Ovary (tissue), 3 donors: ENCODE results near the gene TCF4.

Source experiments
- EP300 ChIP-seq: sonication (generic); formaldehyde crosslinking; IDR thresholded peaks from one replicate; pipeline ENCODE4 v1.6.1; 2017; ENCODE audit warnings: antibody characterized with exemption
- POLR2A ChIP-seq: fragments of 450-650 bp; IDR thresholded peaks from one replicate; pipeline ENCODE4 v1.6.1; 2017; ENCODE audit warnings: antibody characterized with exemption, mild to moderate bottlenecking, moderate library complexity
- TF ChIP-seq, protein P1 (sequence below), 3 donors: fragments of 450-650 bp in 2 of 3; fragments of 200-600 bp in 1 of 3; IDR thresholded peaks; one replicate each; pipeline versions ENCODE4 v1.5.1 to v1.8.0; 2016 to 2022; ENCODE audit warnings: antibody characterized with exemption in 3 of 3, mild to moderate bottlenecking in 1 of 3
- donor health status: DM: no; HTN: no; CAD: no.

DNA sequence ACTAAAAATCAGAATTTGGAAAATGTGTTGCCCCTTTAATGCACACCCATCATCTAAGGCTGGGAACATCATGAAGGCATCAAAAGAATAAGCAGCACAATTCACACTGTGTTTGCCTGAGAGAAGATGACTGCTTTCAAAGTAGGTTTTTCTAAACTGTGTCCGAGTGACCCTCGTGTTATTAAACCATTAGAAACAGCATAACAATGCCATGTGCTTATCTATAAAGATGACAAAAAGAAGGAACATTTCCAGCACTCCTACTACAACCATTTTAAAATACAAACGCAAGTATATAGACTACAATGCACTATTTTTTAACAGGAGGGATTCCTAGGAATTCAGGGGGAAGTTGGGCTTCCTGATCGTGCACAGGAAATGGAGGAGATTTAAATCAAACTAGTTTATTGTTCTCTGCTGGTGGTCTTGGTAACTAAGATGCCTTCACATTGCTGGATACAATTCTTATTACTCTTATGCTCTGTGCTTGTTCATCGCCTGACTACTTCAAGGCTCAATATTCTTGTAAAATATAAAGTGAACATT lies 322.8 kb downstream of the TCF4 start:
- TF ChIP-seq EP300 = no peak
- no peak for TF ChIP-seq POLR2A
- TF ChIP-seq, protein P1, sequence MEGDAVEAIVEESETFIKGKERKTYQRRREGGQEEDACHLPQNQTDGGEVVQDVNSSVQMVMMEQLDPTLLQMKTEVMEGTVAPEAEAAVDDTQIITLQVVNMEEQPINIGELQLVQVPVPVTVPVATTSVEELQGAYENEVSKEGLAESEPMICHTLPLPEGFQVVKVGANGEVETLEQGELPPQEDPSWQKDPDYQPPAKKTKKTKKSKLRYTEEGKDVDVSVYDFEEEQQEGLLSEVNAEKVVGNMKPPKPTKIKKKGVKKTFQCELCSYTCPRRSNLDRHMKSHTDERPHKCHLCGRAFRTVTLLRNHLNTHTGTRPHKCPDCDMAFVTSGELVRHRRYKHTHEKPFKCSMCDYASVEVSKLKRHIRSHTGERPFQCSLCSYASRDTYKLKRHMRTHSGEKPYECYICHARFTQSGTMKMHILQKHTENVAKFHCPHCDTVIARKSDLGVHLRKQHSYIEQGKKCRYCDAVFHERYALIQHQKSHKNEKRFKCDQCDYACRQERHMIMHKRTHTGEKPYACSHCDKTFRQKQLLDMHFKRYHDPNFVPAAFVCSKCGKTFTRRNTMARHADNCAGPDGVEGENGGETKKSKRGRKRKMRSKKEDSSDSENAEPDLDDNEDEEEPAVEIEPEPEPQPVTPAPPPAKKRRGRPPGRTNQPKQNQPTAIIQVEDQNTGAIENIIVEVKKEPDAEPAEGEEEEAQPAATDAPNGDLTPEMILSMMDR (IDR thresholded peaks at IDR 0.05) = no peak
